Measurements from ENCODE around the gene RHOB.

GRCh38 chr2:20451341-20451740 is 4.5 kb downstream of the RHOB start:
- TF ChIP-seq TAF1 (IDR thresholded peaks at IDR 0.05; ENCODE audit: borderline replicate concordance, low read depth, low read length) (no peak), NFIC (IDR thresholded peaks at IDR 0.05; ENCODE audit: borderline replicate concordance) (no peak)

All from SK-N-SH (cell line).